Ureter (tissue), 1 donor: ENCODE results near the gene KRTAP4-5. TPM values are rescaled to one million over a fixed set of nuclear protein-coding genes. Genes with fewer than 3 reads are reported as not detected.
"Not testable (repeated sequence)": the region's sequence is repeated elsewhere in the genome, so short reads cannot be mapped to it uniquely, and the experiment has no call there.

ENCODE experiments used
- DNase-seq: peaks from one replicate; pipeline ENCODE4 v3.0.0-alpha.2; 2020; ENCODE audit warnings: low spot score
- total RNA-seq: library from RNA; stranded (reverse); gene quantifications from one replicate; pipeline ENCODE4 v1.2.4, GENCODE V29; 2023
- donor health status: DM: yes; HTN: yes; CAD: no.

Gene KRTAP4-5
- total RNA-seq, 1 donor from 2014 or later, result not detected

DNA sequence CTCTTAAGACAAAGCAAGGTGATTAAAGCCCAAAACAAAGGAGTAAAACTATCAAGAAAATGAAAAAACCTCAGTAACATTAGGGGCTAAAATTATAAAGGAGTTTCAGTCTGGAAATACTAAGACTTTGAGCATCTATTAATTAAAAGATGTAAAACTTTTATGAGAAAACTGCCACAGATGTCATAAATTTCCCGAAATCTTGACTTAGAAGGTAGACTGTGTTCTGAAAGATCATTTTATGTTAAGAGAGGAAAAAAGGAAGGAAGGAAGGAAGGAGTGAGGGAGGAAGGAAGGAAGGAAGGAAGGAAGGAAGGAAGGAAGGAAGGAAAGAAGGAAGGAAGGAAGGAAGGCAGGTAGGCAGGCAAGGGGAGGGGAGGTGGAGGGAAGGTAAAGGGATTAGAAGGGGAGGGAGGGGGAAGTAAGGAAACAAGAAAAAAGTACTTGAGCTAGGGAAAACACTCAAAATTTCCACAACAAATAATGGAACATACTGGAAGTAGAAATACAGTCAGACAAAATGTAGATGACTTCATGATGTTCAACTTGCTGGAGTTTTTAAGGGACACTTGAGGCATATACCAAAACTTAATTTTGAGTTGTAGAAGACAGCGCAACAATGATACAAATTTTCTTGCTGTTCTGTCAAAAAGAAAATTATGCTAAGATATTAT is 2.0 kb downstream of the KRTAP4-5 start:
- DNase-seq, result no peak

DNA sequence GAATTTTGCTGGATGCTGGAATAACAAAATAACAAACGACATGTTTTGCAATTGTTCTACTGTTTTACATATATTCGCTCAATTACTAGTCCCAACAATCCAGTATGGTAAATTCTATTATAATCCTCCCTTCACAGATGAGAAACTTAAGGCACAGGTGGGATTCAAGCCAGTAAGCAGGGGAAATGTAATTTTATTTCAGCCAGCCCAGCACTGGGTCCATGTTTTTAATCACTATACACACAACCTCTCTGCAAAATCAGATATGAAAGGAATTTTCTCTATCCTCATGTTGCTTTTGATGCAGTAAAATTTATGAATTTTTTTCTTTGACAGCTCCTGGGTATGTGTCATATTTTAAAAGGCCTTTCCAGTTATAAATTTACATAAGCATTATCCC is 4.4 kb downstream of the KRTAP4-5 start:
- DNase-seq, result no peak

DNA sequence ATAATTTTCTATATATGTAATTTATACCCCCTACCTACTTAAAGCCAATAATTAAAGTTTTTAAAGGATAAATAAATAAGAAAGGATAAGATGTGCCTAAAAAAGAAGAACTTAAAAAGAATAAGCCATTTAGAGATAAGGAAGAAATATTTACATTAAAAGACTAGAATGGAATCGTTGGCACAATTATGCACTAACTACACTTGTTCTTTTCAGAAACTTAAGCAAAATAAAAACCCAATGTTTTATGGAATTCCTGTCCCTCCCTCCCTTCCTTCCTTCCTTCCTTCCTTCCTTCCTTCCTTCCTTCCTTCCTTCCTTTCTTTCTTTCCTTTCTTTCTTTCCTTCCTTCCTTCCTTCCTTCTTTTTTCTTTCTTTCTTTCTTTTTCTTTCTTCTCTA is 4.8 kb downstream of the KRTAP4-5 start:
- DNase-seq, result no peak

DNA sequence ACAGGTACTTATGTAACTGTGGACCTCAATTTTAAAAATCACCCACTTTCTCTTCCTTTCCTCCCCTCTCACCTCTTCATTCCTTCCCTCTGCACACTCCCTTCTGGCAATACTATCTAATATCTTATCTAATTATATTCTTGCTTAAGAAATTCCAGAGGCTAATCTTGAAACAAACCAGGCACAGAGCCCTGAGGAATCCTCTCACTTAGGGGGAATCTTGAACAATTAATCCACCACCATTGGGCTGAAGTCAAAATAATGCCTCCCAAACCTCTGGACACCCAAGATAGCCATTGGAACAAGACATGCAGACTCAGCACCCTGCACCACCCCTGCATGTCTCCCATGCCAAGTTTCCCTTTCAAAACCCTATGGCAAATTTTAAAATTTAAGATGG is 8.3 kb downstream of the KRTAP4-5 start:
- no peak for DNase-seq

DNA sequence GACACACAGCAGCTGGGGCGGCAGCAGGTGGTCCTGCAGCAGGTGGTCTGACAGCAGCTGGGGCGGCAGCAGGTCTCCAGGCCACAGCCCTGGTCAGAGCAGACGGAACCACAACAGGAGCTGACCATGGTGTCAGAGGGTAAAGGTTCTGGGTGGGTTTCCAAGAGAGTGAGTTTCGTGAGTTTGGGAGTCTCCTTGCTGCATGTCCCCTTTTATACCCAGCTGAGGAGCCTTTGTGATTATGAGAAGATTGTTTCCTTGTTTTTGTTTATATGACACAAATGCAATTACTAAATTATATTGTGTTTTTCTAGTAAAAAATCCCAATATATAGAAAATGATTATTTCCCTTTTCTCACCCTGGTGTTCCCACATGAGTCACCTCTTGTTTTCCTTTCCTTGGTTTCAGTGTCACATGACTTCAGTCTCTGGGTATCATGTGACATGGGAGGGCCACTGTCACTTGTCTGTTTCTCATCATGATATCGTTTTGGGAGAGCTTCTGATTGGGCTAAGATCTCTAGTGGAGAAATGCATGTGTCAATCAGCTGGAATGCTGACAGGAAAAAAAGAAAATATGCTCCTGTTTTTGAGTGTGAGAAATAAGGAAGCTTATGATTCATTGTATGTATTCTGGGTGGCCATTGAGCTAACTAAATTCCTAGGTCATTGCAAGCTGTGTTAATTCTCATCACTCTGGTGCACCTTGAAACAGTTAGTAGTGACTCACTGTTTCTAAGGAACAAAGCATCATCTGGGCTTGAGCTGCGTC is 9.1 kb downstream of the KRTAP4-5 start, which contains the start of gene KRTAP4-6:
Gene KRTAP4-6 (minus strand): TSS at position 185 of the 772 bp plus-strand sequence. CDS start 57 bp downstream, at position 128.
- DNase-seq, result no peak

DNA sequence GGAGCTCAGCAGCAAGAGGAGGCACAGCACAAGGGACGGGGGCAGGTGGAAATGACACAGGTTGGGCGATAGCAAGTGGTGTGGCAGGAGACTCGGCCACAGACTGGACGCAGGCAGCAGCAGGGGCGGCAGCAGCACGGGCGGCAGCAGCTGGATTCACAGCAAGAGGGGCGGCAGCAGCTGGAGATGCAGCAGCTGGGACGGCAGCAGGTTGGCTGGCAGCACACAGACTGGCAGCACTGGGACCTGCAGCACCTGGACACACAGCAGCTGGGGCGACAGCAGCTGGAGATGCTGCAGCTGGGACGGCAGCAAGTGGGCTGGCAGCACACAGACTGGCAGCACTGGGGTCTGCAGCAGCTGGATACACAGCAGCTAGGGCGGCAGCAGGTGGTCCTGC is 9.8 kb downstream of the KRTAP4-5 start:
- DNase-seq, result not testable (repeated sequence)

DNA sequence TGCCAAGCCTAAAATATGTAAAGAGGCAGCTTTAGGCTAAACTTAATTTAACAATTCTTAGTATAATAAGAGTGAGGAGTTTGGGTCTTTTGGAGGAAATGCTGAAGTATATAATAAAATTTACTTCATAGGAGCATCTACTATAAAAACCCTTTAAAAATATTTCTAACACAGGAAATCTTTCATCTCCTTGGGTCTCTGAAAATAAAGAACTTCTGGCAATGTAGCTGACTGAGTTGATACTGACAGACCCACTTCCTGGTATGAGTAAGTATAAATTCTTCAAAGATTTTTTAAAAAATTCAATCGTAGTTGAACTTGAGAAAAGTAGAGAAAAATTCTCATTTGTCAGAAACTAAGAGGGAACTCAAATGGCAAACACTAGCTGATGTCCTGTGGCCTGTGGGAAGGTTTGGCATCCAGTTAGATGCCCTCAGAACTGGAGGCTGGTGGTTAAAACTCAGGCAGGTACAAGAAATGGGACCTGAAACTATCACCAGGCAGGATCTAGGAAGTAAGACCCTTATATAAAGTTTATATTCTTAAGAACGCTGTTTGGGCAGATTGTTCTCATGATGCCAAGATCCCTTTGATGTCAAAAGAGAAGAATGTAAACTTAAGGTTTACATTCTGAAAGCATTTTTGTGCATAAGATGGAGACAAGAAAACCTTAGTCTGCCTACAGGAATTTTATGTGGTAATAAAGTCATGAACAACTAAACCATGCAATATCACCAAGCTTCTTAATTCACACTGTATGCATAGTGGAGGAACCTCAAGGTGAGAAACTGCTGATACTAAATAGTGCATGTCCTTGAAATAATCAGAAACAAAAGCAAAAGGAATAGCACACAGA is 15.5 kb downstream of the KRTAP4-5 start:
- DNase-seq, result no peak

DNA sequence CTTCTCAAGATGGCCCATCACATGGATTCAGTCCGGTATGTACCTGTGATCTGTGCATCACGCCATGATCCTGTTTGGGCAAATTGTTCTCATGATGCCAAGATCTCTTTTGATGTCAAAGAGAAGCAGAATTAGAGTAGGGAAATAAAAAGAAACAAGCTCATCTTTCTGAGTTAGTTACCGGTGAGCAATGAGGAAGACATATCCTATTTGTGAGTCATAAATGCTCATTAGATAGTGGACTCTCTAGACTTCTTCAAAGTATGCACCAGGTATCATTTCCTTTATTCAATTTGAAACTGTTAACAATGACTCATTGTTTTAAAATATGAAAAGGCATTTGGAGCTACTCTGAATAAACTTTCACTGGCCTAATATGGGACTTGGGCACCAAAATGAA is 17.6 kb downstream of the KRTAP4-5 start:
- DNase-seq, result no peak

DNA sequence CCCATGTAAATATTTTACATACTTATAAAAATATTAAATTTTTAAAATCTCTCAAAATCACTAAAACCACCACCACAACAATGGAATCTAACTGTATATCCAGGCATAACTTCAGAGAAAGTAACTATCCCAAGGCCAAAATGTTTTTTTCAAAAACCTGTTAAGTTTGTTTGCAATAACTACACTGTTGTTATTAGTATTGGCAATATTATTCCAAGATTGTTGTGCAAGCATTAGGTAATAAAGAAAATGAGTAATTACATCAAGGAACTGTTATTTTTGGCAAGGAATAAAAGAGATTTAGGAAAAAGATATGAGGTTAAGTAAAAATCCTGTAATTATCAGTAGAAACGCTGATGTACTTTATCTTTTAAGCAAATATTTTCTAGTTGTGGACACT is 22.3 kb downstream of the KRTAP4-5 start:
- no peak for DNase-seq

DNA sequence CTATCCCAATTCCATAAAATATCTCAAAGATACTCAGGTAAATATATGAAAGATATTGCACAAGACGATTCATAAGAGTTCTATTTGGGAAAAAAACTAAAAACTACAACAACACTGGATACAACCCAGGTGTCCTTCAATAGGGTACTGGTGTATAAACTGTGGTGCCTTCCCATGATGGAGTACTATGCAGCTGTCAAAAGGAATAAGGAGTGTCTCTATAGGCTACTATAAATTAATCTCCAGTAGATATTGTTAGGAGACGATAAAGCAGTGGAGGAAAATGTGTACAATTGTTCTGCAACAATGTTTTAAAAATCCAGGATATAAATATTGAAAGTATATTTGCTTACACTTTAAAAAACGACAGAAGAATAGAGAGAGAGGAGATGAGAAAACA is 23.2 kb downstream of the KRTAP4-5 start:
- DNase-seq, result no peak

DNA sequence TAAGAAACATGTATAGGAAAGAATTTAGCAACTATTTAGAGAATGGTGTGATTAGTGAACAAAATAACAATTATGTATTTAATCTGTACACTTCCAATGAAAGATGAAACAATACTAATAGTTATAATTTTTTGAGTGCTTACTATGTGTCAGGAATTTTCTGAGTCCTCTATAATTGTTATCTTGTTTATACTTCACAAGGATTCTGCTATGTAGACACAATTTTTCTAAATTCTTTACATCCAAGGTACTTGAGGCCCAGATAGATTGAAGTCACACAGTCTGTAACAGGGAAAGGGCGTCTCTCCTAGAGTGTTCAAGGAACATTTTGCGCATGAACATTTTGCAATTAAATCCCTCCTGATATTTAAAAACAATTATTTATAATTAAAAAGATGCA is 24.6 kb downstream of the KRTAP4-5 start:
- no peak for DNase-seq

DNA sequence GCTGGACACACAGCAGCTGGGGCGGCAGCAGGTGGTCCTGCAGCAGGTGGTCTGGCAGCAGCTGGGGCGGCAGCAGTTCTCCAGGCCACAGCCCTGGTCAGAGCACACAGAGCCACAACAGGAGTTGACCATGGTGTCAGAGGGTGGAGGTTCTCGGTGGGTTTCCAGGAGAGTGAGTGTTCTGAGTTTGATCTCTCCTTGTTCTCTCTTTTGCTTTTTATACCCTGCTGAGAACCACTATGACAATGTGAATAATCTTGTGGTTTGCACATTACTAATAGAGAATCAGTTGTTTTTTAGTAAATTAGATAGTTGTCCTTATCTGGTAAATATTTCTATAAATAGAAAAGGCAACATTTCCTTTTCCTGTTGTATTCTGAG is 25.6 kb downstream of the KRTAP4-5 start, which contains the start of gene KRTAP4-12:
Gene KRTAP4-12 (minus strand): TSS at position 192 of the 381 bp plus-strand sequence. CDS start 60 bp downstream, at position 132.
- not testable (repeated sequence) for DNase-seq

DNA sequence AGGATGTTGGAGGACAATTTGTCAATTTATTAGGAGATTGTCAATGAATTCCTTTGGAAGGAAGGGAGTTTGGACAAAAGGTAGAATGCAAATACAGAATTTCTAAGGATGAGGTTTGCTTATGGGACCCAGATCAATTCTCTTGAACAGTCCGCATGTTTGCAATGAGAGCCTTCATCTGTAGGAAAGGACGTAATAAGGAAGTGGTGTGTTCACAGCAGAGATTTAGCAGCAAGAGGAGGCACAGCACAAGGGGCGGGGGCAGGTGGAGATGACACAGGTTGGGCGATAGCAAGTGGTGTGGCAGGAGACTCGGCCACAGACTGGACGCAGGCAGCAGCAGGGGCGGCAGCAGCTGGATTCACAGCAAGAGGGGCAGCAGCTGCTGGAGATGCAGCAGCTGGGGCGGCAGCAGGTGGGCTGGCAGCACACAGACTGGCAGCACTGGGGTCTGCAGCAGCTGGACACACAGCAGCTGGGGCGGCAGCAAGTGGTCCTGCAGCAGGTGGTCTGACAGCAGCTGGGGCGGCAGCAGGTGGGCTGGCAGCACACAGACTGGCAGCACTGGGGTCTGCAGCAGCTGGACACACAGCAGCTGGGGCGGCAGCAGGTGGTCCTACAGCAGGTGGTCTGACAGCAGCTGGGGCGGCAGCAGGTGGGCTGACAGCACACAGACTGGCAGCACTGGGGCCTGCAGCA is 26.2 kb downstream of the KRTAP4-5 start:
- DNase-seq, result not testable (repeated sequence)

DNA sequence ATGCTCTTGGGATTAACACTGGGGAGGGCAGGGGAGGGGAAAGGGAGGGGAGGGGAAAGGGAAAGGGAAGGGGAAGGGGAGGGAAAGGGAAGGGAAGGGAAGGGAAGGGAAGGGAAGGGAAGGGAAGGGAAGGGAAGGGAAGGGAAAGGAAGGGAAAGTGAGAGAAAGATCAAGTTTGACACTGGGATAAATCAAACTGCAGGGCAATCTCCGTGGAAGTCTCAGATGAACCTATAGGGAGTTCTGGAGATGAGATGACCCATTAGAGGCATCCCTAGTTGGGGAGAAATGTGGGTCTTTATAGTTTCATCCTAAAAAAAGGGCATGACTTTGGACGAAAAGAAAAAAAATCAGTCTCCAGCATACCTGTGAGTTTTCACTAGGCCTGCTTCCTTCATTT is 27.9 kb downstream of the KRTAP4-5 start:
- DNase-seq, result no peak

DNA sequence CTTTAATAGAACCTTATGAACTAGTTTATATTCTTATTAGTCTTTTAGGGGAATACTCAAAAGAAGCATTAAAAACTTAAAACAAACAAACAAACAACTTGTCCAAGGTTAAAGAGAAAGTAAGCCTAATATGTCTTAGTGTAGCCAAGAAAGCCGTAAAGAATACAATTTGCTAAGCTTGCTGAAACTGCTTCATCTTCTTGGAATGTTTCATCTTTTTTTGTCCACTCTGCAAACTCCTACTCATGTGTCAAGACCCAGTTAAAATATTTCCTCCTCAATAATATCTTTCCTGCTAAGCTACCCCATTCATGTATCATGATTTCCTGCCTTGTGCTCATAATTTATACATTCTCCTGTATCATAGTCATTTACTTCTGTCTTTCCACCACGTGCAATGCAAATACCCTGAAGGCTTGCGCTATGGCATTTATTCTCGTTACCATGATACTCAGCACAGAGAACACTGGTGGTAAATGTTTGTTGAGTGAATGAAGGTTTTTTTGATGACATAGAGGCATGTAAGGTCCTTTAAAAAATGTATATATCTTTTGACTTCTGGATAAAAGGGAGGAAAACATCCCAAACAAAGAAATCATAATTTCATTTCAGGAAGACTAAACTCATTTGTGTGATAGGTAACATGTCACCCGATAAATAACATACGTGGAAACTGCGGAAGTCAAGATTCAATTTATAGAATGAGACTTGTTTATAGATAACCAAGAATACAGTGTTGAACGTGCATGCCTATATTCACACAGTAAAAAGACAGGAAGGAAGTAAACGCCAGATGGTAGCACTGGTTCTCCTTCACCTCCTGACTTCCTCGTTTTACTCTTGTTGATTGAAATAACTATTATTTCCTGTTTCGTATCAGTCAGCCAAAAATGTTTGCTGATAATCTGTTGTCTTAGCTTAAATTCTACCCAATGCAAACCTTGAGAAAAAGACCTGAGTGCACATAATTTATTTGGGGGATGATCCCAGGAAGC is 29.6 kb downstream of the KRTAP4-5 start:
- DNase-seq, result not testable (repeated sequence)

DNA sequence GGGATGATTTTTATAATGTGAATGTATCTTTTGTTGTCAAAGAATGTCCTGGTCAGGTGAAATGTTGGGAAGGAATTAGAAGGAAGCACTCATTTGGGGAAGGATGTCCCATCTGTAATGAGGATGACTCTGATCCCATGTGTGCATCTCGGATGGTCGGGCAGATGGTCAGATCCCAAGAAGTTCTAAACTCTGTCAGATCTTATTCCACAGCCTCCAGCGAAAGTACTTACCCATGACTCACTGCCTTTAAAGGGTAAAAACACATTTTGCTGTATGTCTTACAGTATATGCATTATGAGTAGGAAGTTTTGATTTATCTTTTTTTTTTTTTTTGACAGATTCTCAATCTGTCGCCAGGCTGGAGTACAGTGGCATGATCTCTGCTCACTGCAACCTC is 30.9 kb downstream of the KRTAP4-5 start:
- no peak for DNase-seq

DNA sequence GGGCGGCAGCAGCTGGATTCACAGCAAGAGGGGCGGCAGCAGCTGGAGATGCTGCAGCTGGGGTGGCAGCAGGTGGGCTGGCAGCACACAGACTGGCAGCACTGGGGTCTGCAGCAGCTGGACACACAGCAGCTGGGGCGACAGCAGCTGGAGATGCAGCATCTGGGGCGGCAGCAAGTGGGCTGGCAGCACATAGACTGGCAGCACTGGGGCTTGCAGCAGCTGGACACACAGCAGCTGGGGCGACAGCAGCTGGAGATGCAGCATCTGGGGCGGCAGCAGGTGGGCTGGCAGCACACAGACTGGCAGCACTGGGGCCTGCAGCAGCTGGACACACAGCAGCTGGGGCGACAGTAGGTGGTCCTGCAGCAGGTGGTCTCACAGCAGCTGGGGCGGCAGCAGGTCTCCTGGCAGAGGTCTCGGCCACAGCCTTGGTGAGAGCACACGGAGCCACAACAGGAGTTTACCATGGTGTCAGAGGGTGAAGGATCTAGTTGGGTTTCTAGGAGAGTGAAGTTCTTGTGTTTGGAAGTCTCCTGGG is 31.7 kb downstream of the KRTAP4-5 start, which contains the start of gene KRTAP4-11:
Gene KRTAP4-11 (minus strand): TSS at position 528 of the 541 bp plus-strand sequence. CDS start 58 bp downstream, at position 470.
- DNase-seq, result not testable (repeated sequence)

DNA sequence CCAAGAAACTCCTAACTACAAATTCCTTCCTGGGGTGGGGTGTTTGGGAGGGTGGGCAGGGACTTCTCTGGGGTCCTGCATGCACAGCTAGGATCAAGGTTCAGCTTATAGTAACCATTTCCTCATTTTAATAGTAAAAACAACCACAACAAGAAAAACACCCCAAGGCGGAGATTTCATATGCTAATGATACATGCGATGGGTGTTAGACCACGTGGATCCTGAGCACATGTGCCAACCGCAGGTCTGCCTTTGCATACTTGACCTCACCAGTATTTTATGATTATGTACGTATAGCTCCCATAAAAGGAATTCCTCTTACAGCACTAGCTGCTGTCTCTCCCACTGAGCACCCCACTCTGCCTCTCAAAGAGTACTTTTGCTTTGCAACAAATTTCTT is 33.3 kb downstream of the KRTAP4-5 start:
- no peak for DNase-seq

DNA sequence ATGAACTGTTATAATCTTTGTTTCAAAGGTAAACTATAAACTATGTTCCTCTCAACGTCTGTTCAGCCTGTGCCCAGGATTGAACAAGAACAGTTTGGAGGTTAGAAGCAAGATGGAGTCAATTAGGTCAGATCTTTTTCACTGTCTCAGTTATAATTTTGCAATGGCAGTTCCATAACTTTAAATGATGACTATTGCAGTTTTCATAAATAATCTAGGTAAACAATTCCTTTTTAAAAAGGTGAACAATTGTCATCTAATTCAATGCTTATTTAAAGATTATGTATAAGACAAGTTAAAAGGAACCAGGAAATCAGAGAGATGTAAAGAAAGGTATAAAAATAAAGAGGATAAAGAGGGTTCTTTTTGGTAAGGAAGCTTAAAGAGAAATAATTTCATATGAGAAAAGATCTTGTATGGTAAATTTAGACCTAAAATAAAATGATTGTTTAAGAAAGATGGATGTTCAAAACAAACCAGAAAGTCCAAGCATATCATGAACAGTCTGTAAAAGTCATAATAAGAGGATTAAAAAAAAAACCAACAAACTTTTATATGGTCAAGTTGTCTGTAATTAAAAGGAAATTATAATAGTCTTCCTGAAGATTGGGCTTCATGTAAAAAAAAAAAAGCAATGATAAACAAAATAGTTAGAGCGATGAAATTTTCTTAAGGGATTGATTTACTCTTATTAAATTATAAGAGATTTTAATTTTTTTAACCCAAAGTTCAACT is 38.3 kb downstream of the KRTAP4-5 start:
- DNase-seq, result no peak
